ENCODE measurements around the gene OGFOD1. TPM values are rescaled to one million over a fixed set of nuclear protein-coding genes. Genes with fewer than 3 reads are reported as not detected.
"Not testable (repeated sequence)": the region's sequence is repeated elsewhere in the genome, so short reads cannot be mapped to it uniquely, and the experiment has no call there.

The OGFOD1 gene
- total RNA-seq, 1 donor from 2014 or later = 14.5 TPM

DNA sequence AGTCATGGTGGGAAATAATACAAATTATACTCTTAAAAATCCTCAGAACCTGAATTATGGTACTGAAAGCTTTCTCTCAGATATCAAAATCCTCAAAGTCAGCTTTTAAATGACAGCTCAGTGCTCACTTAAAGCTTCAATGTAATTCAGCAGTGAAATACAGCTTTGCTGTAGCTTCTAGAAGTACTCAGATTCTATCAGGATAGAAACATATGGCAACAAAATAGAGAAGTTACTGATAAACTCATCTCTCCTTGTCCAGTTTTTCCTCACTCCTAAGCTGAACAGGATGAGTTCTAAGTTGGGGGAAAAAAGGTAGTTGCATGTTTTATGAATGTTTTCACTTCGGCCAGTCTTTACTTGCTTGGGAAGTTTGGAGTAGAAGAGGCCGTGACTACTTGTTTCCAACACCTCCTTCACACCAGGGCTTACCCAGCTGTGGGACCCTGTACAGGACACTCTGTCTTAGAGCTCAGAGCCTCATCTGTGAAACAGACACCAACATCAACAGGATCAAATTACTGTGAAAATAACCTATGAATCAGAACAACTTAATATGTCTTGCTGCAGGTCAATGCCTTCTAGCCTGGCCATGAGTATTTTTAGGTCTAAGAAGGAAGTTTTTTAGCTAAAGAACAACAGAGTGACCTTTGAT is 30.2 kb downstream of the OGFOD1 start:
- TF ChIP-seq POLR2AphosphoS5 (IDR thresholded peaks at IDR 0.05; ENCODE audit: insufficient read depth in 1 of 2, low read depth in 1 of 2) (no peak), POLR2A (IDR thresholded peaks at IDR 0.05) (no peak)
- TF ChIP-seq, protein P1, sequence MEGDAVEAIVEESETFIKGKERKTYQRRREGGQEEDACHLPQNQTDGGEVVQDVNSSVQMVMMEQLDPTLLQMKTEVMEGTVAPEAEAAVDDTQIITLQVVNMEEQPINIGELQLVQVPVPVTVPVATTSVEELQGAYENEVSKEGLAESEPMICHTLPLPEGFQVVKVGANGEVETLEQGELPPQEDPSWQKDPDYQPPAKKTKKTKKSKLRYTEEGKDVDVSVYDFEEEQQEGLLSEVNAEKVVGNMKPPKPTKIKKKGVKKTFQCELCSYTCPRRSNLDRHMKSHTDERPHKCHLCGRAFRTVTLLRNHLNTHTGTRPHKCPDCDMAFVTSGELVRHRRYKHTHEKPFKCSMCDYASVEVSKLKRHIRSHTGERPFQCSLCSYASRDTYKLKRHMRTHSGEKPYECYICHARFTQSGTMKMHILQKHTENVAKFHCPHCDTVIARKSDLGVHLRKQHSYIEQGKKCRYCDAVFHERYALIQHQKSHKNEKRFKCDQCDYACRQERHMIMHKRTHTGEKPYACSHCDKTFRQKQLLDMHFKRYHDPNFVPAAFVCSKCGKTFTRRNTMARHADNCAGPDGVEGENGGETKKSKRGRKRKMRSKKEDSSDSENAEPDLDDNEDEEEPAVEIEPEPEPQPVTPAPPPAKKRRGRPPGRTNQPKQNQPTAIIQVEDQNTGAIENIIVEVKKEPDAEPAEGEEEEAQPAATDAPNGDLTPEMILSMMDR (IDR thresholded peaks at IDR 0.05) = no peak
- H3K4me1 ChIP-seq = no peaks in the 10 kb centered on the region
- H3K36me3 ChIP-seq = peaks cover 0 to 53% of the 10 kb centered on the region in 2 donors
- intact Hi-C loops (cut with DNase I) = no loop called here
- no peak overlapping the region for H3K27ac ChIP-seq
- no peaks in the 10 kb centered on the region for H3K27me3 ChIP-seq
- no peaks in the 10 kb centered on the region for H3K9me3 ChIP-seq
- no peak overlapping the region for H3K4me3 ChIP-seq
- DNase-seq (ENCODE audit: extremely low spot score in 2 of 2) = no peak

DNA sequence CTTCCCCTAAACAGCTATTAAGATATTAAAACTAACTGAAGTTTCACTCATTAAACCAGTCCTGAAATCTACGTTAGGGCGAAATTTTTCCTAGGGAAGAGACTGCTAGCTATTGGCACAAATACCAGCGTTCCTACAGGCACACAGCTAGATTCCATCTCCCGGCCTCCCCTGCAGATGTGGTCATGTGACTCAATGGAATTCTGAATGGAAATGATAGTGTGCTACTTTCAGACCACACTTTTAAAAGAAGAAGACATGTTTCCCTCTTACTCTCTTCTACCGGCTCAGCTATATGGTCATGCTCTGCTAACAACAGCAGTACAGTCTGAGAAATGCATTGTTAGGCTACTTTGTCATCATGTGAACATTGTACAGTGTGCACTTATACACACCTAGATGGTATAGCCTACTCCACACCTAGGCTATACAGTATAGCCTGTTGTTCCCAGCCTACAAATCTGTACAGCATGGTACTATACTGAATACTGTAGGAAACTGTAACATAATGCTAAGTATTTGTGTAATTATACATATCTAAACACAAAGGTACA is 31.4 kb downstream of the OGFOD1 start:
- no peak overlapping the region for H3K4me3 ChIP-seq
- H3K27ac ChIP-seq = no peak overlapping the region
- H3K4me1 ChIP-seq = no peaks in the 10 kb centered on the region
- intact Hi-C loops (cut with DNase I) = no loop called here
- no peaks in the 10 kb centered on the region for H3K27me3 ChIP-seq
- no peak for TF ChIP-seq POLR2AphosphoS5 (IDR thresholded peaks at IDR 0.05; ENCODE audit: insufficient read depth in 1 of 2, low read depth in 1 of 2)
- TF ChIP-seq, protein P1 (IDR thresholded peaks at IDR 0.05) = no peak
- TF ChIP-seq POLR2A (IDR thresholded peaks at IDR 0.05) = no peak
- DNase-seq (ENCODE audit: extremely low spot score in 2 of 2) = no peak
- no peaks in the 10 kb centered on the region for H3K9me3 ChIP-seq
- peaks cover 0 to 45% of the 10 kb centered on the region in 2 donors for H3K36me3 ChIP-seq

DNA sequence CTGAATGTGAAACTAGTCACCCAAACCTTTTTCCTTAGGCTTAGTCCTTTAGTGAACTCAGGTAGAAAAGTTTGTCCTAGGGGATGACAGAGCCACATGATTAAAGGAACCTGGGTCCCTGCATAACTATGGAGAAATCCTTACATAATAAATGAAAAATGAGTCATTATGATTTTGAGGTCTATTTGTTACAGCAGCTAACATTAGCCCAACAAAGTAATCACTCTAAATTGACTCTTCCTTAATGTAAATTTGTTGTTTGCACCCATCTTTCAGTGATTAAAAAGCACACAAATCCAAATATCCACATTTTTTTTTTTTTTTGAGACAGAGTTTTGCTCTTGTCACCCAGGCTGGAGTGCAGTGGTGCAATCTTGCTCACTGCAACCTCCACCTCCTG is 32.0 kb downstream of the OGFOD1 start:
- H3K27ac ChIP-seq = no peak overlapping the region
- intact Hi-C loops (cut with DNase I) = no loop called here
- no peak overlapping the region for H3K4me3 ChIP-seq
- peaks cover 0 to 44% of the 10 kb centered on the region in 2 donors for H3K36me3 ChIP-seq
- H3K4me1 ChIP-seq = no peaks in the 10 kb centered on the region
- no peaks in the 10 kb centered on the region for H3K27me3 ChIP-seq
- TF ChIP-seq POLR2AphosphoS5 (IDR thresholded peaks at IDR 0.05; ENCODE audit: insufficient read depth in 1 of 2, low read depth in 1 of 2) = no peak
- no peak for TF ChIP-seq POLR2A (IDR thresholded peaks at IDR 0.05)
- TF ChIP-seq, protein P1 (IDR thresholded peaks at IDR 0.05) = no peak
- H3K9me3 ChIP-seq = no peaks in the 10 kb centered on the region
- no peak for DNase-seq (ENCODE audit: extremely low spot score in 2 of 2)

DNA sequence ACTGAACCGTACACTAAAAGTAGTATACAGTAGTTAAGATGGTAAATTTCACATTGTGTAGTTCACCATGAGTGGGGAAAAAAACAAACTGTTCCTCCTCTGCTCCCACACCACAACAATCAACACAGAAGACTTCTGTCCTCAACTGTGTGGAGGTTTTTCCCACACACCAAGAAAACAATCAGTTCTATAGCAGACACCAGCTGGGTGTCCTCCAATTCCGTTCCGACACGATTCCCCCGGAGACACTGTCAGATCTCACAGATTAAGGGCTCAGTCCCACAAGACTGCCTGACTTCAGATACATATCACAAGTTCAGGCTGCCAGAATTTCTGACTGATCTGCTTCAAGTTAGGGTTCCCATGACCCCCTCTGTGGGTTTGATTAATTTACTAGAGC is 36.7 kb downstream of the OGFOD1 start:
- Histone ChIP-seq H3K27ac (no peak overlapping the region), H3K4me3 (no peak overlapping the region), H3K27me3 (no peaks in the 10 kb centered on the region), H3K4me1 (no peaks in the 10 kb centered on the region), H3K36me3 (peaks cover 0 to 31% of the 10 kb centered on the region in 2 donors), H3K9me3 (no peaks in the 10 kb centered on the region)
- intact Hi-C loops (cut with DNase I) = no loop called here
- no peak for DNase-seq (ENCODE audit: extremely low spot score in 2 of 2)
- TF ChIP-seq POLR2AphosphoS5 (IDR thresholded peaks at IDR 0.05; ENCODE audit: insufficient read depth in 1 of 2, low read depth in 1 of 2) (no peak), POLR2A (IDR thresholded peaks at IDR 0.05) (no peak)
- TF ChIP-seq, protein P1 (IDR thresholded peaks at IDR 0.05) = no peak

DNA sequence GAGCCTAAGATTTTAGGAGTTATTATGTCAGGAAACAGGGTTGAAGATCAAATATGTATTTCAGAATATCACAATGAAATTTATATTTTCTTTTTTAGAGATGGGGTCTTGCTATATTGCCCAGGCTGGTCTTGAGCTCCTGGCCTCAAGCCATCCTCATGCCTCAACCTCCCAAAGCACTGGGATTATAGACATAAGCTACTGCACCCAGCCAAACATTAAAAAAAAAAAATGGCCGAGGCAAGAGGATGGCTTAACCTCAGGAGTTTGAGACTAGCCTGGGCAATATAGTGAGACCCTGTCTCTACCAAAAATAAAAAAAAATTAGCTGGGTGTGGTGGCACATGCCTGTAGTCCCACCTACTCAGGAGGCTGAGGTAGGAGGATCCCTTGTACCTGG is 37.5 kb downstream of the OGFOD1 start:
- H3K4me3 ChIP-seq; H3K27me3 ChIP-seq; intact Hi-C loops (cut with DNase I); H3K4me1 ChIP-seq; H3K9me3 ChIP-seq; H3K27ac ChIP-seq; DNase-seq (ENCODE audit: extremely low spot score in 2 of 2): not testable (repeated sequence)
- peaks cover 0 to 22% of the 10 kb centered on the region in 2 donors for H3K36me3 ChIP-seq

All from vagina (tissue), 2 donors.